PC-9 (cell line): Measurements from ENCODE around the gene UTY.

Experiments used
- CTCF ChIP-seq: fragments of 200-600 bp; sonication (generic); conservative IDR thresholded peaks from 2 replicates; pipeline ENCODE4 v1.6.1; 2017; ENCODE audit warnings: mixed run types, antibody characterized with exemption, mild to moderate bottlenecking, moderate library complexity
- EZH2 ChIP-seq: fragments of 200-600 bp; sonication (generic); IDR thresholded peaks from 2 replicates; pipeline ENCODE4 v1.8.0; 2017; ENCODE audit warnings: antibody characterized with exemption, low read depth

GRCh38 chrY:13333791-13334190 is 146.0 kb downstream of the UTY start:
- no peak for TF ChIP-seq CTCF
- TF ChIP-seq EZH2, result no peak
